GM18505 (cell line): ENCODE data around the gene RNLS.

Experiments used
- ATAC-seq: cut with Tn5 transposase; IDR thresholded peaks from one replicate; pipeline ENCODE4 v1.9.1; 2021; ENCODE audit not compliant: unreplicated experiment
- POLR2A ChIP-seq: IDR thresholded peaks from 4 replicates; pipeline ENCODE4 v1.6.1; 2011; ENCODE audit warnings: borderline replicate concordance; ENCODE audit not compliant: insufficient read depth, insufficient read length; ENCODE audit errors: extremely low read depth

The RNLS gene

DNA sequence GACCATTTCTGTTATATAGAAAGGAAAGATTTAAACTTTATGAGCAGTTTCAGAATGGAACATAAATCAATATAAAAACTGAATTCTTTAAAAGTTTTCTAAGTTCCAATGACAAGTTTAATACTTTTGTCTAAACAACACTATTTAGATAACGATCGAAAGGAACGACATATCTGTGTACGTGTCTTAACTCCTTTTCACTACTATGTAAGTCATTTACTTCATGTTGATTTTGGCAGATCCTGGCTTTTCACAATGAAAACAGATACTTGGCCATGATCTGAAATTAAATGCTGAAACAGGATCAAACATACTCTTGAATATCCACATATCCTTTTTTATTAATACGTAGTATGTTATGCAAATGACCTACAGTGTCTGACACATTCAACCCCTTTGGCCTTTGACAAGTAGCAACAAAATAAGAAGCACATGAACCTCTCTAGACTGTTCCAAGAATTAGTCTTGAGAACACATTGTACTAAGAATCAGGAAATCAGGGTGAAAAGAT, 41.9 kb downstream of the RNLS start:
- TF ChIP-seq POLR2A = no peak

GRCh38 chr10:88540351-88540750, 42.8 kb downstream of the RNLS start:
- ATAC-seq = no peak
- TF ChIP-seq POLR2A = no peak

More for the DNA sequence above, 41.9 kb downstream of the RNLS start:
- ATAC-seq = no peak

GRCh38 chr10:88538048-88538447, 45.1 kb downstream of the RNLS start:
- TF ChIP-seq POLR2A = no peak
- no peak for ATAC-seq

- no peak for ATAC-seq
- TF ChIP-seq POLR2A = no peak
These were observed 45.8 kb downstream of the RNLS start for GRCh38 chr10:88537322-88537721.

DNA sequence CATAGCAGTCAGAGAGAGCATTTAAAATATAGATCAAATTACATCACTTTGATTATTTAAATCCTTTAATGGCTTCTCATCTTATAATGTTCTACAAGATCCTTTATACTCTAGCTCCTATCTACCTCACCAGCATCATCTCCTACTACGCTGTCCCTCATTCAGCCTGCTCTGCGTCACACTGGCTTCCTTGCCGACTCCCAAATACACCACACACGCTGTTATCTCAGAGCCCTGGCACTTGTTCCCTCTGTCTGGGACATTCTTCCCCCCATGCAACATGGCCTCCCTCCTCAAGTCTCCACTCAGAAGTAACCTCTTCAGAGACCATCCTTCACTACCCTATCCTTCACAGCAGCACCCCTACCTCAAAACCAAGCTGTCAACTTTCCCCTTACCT, 46.7 kb downstream of the RNLS start:
- TF ChIP-seq POLR2A = no peak
- ATAC-seq = no peak

DNA sequence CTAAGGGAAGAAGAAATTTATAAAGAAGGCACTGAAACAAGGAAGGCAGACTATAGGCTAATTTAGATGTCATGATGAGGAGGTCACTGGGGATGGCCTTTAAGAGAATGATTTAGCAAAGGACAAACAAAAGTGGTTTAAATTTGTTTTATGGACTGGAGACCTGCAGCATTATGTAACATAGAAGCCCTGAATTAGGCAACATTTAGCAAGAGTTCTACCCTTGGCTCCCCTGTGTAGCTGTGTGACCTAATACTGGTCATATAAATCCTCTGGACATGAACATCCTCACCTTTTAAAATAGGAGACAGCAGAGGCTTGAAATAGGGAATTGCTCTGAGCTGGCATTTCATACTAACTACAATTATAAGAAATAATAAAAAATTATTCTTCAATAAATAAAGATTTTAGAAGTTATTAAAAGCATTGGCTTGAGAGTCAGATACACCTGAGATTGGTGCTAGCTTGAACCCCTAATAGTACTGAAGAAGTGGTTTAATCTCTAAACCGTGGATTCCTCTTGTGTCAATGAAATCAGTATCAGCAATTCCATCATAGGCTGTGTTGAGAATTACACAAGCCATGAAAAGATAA, 48.9 kb downstream of the RNLS start:
- TF ChIP-seq POLR2A = no peak
- ATAC-seq = no peak

DNA sequence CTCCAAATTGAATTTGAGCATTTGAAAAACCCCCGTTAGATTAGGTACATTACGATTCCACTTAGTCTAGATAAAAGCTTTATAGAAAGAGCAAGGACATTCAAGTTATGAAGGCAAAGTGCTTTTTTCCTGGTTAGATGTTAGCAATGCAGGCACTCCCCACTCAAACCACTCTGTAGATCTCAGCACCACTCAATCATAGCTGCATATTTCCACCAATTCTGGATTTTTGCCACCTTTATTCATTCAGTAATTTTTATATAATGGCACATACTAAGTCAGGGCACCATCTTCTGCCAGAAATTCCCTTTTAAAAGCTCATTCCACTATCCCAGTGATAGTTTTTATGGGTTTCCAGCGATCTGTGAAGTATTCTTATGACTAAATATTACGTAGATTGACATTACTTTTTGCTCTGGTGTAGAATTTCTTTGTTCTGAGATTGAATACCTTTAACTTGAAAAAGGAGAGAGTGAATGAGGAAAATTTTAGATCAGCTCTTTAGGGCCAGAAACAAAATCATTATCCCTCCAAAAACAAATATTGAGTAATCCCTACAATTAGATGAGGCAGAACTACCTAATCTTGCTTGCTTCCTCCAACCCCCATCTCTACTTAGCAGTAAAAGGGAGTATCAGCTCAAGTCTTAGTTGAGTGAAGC, 51.6 kb downstream of the RNLS start:
- TF ChIP-seq POLR2A = no peak
- ATAC-seq = no peak

DNA sequence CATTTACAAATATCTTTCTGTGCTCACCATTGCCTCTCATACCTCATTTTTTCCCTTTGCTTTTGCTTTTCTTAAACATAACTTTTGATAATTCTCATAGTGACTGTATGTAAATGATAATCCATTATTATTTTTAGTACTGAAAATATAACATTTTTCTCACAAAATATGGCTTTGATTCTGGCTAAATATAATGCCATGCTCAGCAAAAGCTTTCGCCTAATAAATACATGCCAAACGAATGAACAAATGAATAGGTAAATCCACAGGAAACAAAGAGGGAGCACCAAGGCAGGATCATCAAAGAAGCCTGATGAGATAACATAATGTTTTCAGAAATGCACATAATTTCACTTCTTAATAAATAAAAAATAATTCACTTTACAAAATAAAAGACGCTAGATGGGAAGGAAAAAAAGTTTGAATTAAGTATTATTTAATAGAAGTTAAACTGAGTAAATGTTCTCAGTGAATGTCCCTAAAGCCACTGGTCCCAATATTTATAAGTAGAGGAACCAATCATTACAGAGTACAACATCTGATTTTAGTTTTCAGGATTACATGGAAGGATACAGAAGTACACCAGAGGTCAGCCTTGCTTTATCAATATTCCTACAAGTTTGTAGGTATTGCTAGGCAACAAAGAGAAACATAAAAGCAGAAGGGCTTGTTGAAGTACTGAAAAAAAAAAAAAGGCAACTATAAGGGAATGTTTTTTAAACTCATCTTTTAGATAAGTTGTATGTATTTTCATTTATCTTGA, 52.3 kb downstream of the RNLS start:
- no peak for TF ChIP-seq POLR2A
- ATAC-seq = no peak

DNA sequence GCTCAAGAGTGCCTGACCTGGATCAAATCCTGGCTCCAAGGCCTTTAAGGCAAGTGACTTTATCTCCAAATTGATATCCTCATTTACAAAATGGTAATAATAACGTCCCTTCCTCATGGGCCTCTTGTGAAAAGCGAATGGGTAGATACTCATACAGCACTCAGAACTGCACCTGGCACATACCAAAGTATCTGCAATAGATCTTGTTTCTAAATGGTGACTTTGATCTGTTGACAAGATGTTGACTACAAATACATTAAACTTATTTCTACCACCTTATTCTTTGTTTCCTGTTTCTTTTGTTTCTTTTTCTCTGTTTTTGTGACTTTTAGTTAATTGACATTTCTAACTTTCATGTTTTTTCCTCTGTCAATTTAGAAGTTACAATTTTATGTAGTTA, 53.0 kb downstream of the RNLS start:
- no peak for ATAC-seq
- no peak for TF ChIP-seq POLR2A

- no peak for ATAC-seq
These were observed 54.1 kb downstream of the RNLS start for GRCh38 chr10:88528806-88529570.

DNA sequence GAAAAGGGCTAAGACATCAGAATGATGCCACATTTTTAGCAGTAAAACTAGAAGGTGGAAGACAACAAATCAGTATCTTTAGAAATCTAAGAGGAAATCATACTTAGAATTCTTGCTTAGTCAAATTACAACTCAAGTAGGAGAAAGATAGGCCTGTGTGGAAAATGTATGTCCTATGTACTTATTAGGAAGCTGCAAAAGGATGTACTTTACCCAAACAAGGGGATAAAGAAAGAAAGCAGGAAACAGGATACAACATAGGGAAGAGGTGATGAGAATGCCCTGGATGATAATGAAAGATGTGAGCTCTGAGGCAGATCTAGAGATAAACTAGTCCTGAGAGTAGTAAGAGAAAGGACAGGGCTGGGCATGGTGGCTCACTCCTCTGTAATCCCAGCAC, 54.9 kb downstream of the RNLS start:
- TF ChIP-seq POLR2A = no peak
- ATAC-seq = no peak

More at GRCh38 chr10:88528806-88529570, 54.1 kb downstream of the RNLS start:
- no peak for TF ChIP-seq POLR2A

GRCh38 chr10:88527245-88527644, 55.9 kb downstream of the RNLS start:
- no peak for TF ChIP-seq POLR2A
- ATAC-seq = no peak

DNA sequence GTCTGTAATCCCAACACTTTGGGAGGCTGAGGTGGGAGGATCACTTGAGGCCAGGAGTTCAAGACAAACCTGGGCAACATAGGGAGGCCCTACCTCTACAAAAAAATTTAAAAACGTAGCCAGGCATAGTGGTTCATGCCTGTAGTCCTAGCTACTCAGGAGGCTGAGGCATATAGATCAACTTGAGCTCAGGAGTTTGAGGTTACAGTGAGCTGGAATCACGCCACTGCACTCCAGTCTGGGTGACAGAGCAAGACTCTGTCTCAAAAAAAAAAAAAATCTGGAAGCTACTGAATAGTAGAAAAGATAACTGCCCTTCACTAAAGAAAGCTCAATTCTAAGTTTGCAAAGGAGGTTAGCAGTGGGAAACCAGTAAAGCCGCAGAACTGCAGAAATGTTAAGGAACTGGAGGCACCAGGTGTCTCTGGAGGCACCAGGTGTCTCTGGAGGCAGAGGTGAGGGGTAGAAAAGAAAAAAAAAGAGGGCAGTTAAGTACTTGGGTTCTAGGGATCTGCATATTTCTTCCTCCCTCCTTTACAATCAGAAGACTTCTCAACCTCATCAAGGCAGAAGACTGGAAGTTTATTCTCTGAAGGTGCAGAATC, 56.5 kb downstream of the RNLS start:
- TF ChIP-seq POLR2A = no peak
- no peak for ATAC-seq
